Endothelial cell of umbilical vein (primary cell): ENCODE data around the gene NXPH1. TPM values are rescaled to one million over a fixed set of nuclear protein-coding genes. Genes with fewer than 3 reads are reported as not detected.

ENCODE experiments used
- BruUV-seq: library from RNA; stranded (reverse); fragments of 400-500 nt; replicated peaks from 2 replicates; lab custom pipeline; 2021; lab: Mats Ljungman, UMichigan
- CTCF ChIA-PET: fragments of 300-600, 350-600 bp; sonication (Branson Sonifier 250); formaldehyde crosslinking; loops from one replicate; lab custom pipeline; 2021; ENCODE audit warnings: antibody characterized with exemption, inconsistent platforms; lab: Charles Lee
- POLR2A ChIA-PET: fragments of 300-600, 350-600 bp; sonication (Branson Sonifier 250); formaldehyde crosslinking; loops from one replicate; lab custom pipeline; 2021; ENCODE audit warnings: antibody characterized with exemption, inconsistent platforms; lab: Charles Lee
- DNase-seq: peaks from one replicate; pipeline ENCODE4 v3.0.0-alpha.2; 2011; ENCODE audit warnings: low read depth, low spot score
- FAIRE-seq: peaks from 2 replicates; lab custom pipeline; 2011; peaks lifted over from hg19 to GRCh38; lab: Jason Lieb, UNC
- H2AFZ ChIP-seq: 2 replicates; pipeline ENCODE4 v1.6.0; 2012; ENCODE audit warnings: low read depth, low read length, control low read depth, inconsistent platforms
- H3K27ac ChIP-seq: 2 replicates; pipeline ENCODE4 v1.5.1; 2011; ENCODE audit warnings: low read depth, mild to moderate bottlenecking, control low read depth, low read length, moderate library complexity; ENCODE audit not compliant: insufficient read depth
- H3K27me3 ChIP-seq, 2 experiments: 2 replicates each; pipeline versions ENCODE4 v1.6.0 to v1.6.1; 2011; ENCODE audit warnings: low read length in 2 of 2, mixed read lengths in 1 of 2; ENCODE audit not compliant: control insufficient read depth in 2 of 2, insufficient read depth in 2 of 2
- H3K36me3 ChIP-seq, 2 experiments: 2 replicates in 1 of 2; 3 replicates in 1 of 2; pipeline ENCODE4 v1.5.1; 2011; ENCODE audit warnings: low read length in 2 of 2, mild to moderate bottlenecking in 1 of 2, moderate library complexity in 1 of 2; ENCODE audit not compliant: control insufficient read depth in 2 of 2, insufficient read depth in 2 of 2; ENCODE audit errors: extremely low read depth in 1 of 2
- H3K4me1 ChIP-seq: 3 replicates; pipeline ENCODE4 v1.5.1; 2011; ENCODE audit warnings: mild to moderate bottlenecking, low read length; ENCODE audit not compliant: control insufficient read depth, insufficient read depth; ENCODE audit errors: extremely low read depth
- H3K4me2 ChIP-seq: 2 replicates; pipeline ENCODE4 v1.6.1; 2011; ENCODE audit warnings: low read length, control low read depth, mixed read lengths; ENCODE audit not compliant: insufficient read depth
- H3K4me3 ChIP-seq, 3 experiments: fragments of 200-600 bp in 1 of 3; sonication (generic), shearing (Covaris generic) in 1 of 3; replicated peaks in 1 of 3; 2 replicates each; pipeline ENCODE4 v1.5.1; 2011 to 2016; ENCODE audit warnings: control low read depth in 3 of 3, low read length in 3 of 3, mild to moderate bottlenecking in 2 of 3, inconsistent platforms in 1 of 3, low read depth in 1 of 3, moderate library complexity in 1 of 3; ENCODE audit not compliant: insufficient read depth in 1 of 3
- H3K79me2 ChIP-seq: 2 replicates; pipeline ENCODE4 v1.6.0; 2012; ENCODE audit warnings: low read length, inconsistent platforms; ENCODE audit not compliant: control insufficient read depth, insufficient read depth
- H3K9ac ChIP-seq: replicated peaks from 2 replicates; pipeline ENCODE3; 2011; ENCODE audit warnings: low read length, control low read depth; ENCODE audit not compliant: insufficient read depth; ENCODE audit errors: extremely low read depth
- H3K9me1 ChIP-seq: replicated peaks from 3 replicates; pipeline ENCODE4 v1.6.0; 2011; ENCODE audit warnings: mild to moderate bottlenecking, low read length; ENCODE audit not compliant: control insufficient read depth, insufficient read depth; ENCODE audit errors: extremely low read depth
- H3K9me3 ChIP-seq: replicated peaks from 2 replicates; pipeline ENCODE4 v1.5.1; 2012; ENCODE audit warnings: low read length, inconsistent platforms; ENCODE audit not compliant: control insufficient read depth, insufficient read depth
- H4K20me1 ChIP-seq: replicated peaks from 2 replicates; pipeline ENCODE3; 2011; ENCODE audit warnings: mild to moderate bottlenecking, low read length; ENCODE audit not compliant: control insufficient read depth, insufficient read depth; ENCODE audit errors: extremely low read depth
- CTCF ChIP-seq, 2 donors: IDR thresholded peaks; 1 replicate in 1 of 2; 2 replicates in 1 of 2; pipeline ENCODE4 v1.5.1; 2011; ENCODE audit warnings: low read length in 2 of 2, mild to moderate bottlenecking in 2 of 2, moderate library complexity in 2 of 2, control low read depth in 1 of 2, inconsistent platforms in 1 of 2, low read depth in 1 of 2; ENCODE audit not compliant: insufficient read depth in 1 of 2; ENCODE audit errors: extremely low read depth in 1 of 2
- EZH2 ChIP-seq: IDR thresholded peaks from 2 replicates; pipeline ENCODE4 v1.6.1; 2012; ENCODE audit warnings: borderline replicate concordance, low read depth, mild to moderate bottlenecking, moderate library complexity, low read length, inconsistent platforms; ENCODE audit not compliant: severe bottlenecking
- FOS ChIP-seq: IDR thresholded peaks from 2 replicates; pipeline ENCODE4 v1.6.1; 2011; ENCODE audit warnings: mild to moderate bottlenecking, low read length, moderate library complexity, borderline replicate concordance; ENCODE audit not compliant: insufficient read depth
- GATA2 ChIP-seq: IDR thresholded peaks from 2 replicates; pipeline ENCODE4 v1.7.0; 2011; ENCODE audit warnings: low read depth, mild to moderate bottlenecking, moderate library complexity, mixed read lengths, low read length; ENCODE audit not compliant: insufficient read length, insufficient read depth
- JUN ChIP-seq: IDR thresholded peaks from 2 replicates; pipeline ENCODE4 v1.6.1; 2011; ENCODE audit warnings: borderline replicate concordance, low read depth; ENCODE audit not compliant: insufficient read length, insufficient read depth
- MAX ChIP-seq: IDR thresholded peaks from 2 replicates; pipeline ENCODE4 v1.6.1; 2011; ENCODE audit not compliant: insufficient read depth, insufficient read length
- MYC ChIP-seq: IDR thresholded peaks from one replicate; pipeline ENCODE4 v1.6.1; 2011; ENCODE audit warnings: mild to moderate bottlenecking, low read depth, low read length
- POLR2A ChIP-seq: IDR thresholded peaks from 2 replicates; pipeline ENCODE4 v1.6.1; 2012; ENCODE audit warnings: low read depth, mild to moderate bottlenecking, control low read depth, low read length
- POLR2AphosphoS5 ChIP-seq: IDR thresholded peaks from 2 replicates; pipeline ENCODE4 v1.6.1; 2012; ENCODE audit warnings: low read depth, mild to moderate bottlenecking, control low read depth, low read length, moderate library complexity; ENCODE audit not compliant: insufficient read depth
- dilution Hi-C: fragments of 300-500 bp; cut with MboI; formaldehyde crosslinking; loops from one replicate; pipeline ENCODE4 v1.15.0; 2019; ENCODE audit warnings: low sequenced_read_pairs; ENCODE audit not compliant: extremely low pct_ligation_motif_present
- intact Hi-C: fragments of 100-400 bp; cut with micrococcal nuclease; formaldehyde crosslinking; loops from one replicate; pipeline ENCODE4 v1.10.0; 2022
- polyA plus RNA-seq, 4 experiments: library from polyadenylated mRNA; depleted of rRNA in 3 of 4; stranded (reverse) in 3 of 4; unstranded in 1 of 4; fragments of >200 nt; gene quantifications; 2 replicates each; pipeline versions ENCODE4 v1.2.1 to v1.2.3, GENCODE V29; 2011 to 2012; ENCODE audit warnings: missing spikeins in 1 of 4
- total RNA-seq: library from RNA; stranded (reverse); gene quantifications from 2 replicates; pipeline ENCODE4 v1.2.3, GENCODE V29; 2021

Gene NXPH1
- total and polyA plus RNA-seq, 2 donors (not counting 3 experiments of a cell fraction or from before 2014, with no cell fraction given): not detected

- POLR2A ChIA-PET: no interaction called here
These were observed 41.9 kb upstream of the NXPH1 start for GRCh38 chr7:8391353-8392062.

GRCh38 chr7:8396294-8396693 is 37.1 kb upstream of the NXPH1 start:
- H3K9ac ChIP-seq: no peak overlapping the region
- H3K79me2 ChIP-seq: no peaks in the 10 kb centered on the region
- ChIA-PET CTCF (no interaction called here), POLR2A (no interaction called here)
- H3K27me3 ChIP-seq: no peaks in the 10 kb centered on the region
- BruUV-seq: no TSS peak
- H3K4me3 ChIP-seq: no peak overlapping the region
- DNase-seq (no peak), FAIRE-seq (no peak)
- no peak overlapping the region for H3K4me2 ChIP-seq
- H4K20me1 ChIP-seq: no peaks in the 10 kb centered on the region
- no peak overlapping the region for H2AFZ ChIP-seq
- no peaks in the 10 kb centered on the region for H3K9me1 ChIP-seq
- no peaks in the 10 kb centered on the region for H3K4me1 ChIP-seq
- TF ChIP-seq JUN: no peak
- no peak for TF ChIP-seq POLR2AphosphoS5
- TF ChIP-seq GATA2: no peak
- TF ChIP-seq POLR2A: no peak
- no peak for TF ChIP-seq MAX
- TF ChIP-seq FOS: no peak
- no peak for TF ChIP-seq CTCF (IDR thresholded peaks at IDR 0.05; ENCODE audit: extremely low read depth in 1 of 2, insufficient read depth in 1 of 2, low read depth in 1 of 2, low read length in 2 of 2)
- TF ChIP-seq EZH2: no peak
- no peak for TF ChIP-seq MYC
- intact Hi-C loops (no loop called here), dilution Hi-C loops (no loop called here)
- H3K27ac ChIP-seq: no peak overlapping the region
- no peaks in the 10 kb centered on the region for H3K9me3 ChIP-seq
- no peaks in the 10 kb centered on the region for H3K36me3 ChIP-seq

More at GRCh38 chr7:8391353-8392062, 41.9 kb upstream of the NXPH1 start:
- H3K4me3 ChIP-seq: no peak overlapping the region
- no peaks in the 10 kb centered on the region for H3K27me3 ChIP-seq
- H3K9me3 ChIP-seq: no peaks in the 10 kb centered on the region
- DNase-seq: no peak
- no peak for TF ChIP-seq MYC
- no peak for TF ChIP-seq EZH2
- TF ChIP-seq FOS: no peak
- H3K4me1 ChIP-seq: no peaks in the 10 kb centered on the region
- CTCF ChIA-PET: no interaction called here
- H2AFZ ChIP-seq: no peak overlapping the region
- H4K20me1 ChIP-seq: no peaks in the 10 kb centered on the region
- H3K27ac ChIP-seq: no peak overlapping the region
- dilution Hi-C loops (no loop called here), intact Hi-C loops (no loop called here)
- H3K9ac ChIP-seq: no peak overlapping the region
- no peaks in the 10 kb centered on the region for H3K36me3 ChIP-seq
- FAIRE-seq: no peak
- no TSS peak for BruUV-seq
- H3K9me1 ChIP-seq: no peaks in the 10 kb centered on the region
- H3K79me2 ChIP-seq: no peaks in the 10 kb centered on the region
- H3K4me2 ChIP-seq: no peak overlapping the region
